Neural progenitor cell (in vitro differentiated cells): ENCODE measurements around the gene R3HCC1L.

Experiments
- EZH2 ChIP-seq: fragments of 200-600 bp; sonication (generic); IDR thresholded peaks from 2 replicates; pipeline ENCODE4 v1.6.1; 2017; ENCODE audit warnings: antibody characterized with exemption, mild to moderate bottlenecking, moderate library complexity
- EZH2phosphoT487 ChIP-seq: fragments of 200-600 bp; sonication (generic); IDR thresholded peaks from 2 replicates; pipeline ENCODE4 v1.6.1; 2017; ENCODE audit warnings: antibody characterized with exemption
- TF ChIP-seq, protein P1 (sequence below): fragments of 200-600 bp; sonication (generic); IDR thresholded peaks from 2 replicates; pipeline ENCODE4 v1.5.1; 2017; ENCODE audit warnings: antibody characterized with exemption, mild to moderate bottlenecking

DNA sequence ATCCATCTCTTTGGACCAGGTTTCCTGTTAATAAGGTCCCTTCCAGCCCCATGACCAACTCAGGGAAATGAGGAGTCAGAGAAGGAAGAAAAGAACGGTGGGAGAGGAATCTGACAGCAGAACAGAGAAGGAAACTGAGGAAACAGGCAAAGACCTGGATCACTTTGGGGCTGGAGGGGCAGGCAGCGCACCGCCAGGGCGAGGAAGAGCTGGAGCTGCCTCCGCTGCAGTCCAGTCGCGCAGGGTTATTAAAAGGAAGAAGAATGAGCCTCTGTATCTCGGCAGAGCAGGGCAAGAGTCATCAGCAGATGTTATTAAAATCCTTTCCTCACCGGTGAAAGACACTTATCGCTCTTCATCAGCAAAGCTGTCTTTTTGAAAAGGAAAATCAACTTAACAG lies 37.7 kb upstream of the R3HCC1L start:
- TF ChIP-seq, protein P1, sequence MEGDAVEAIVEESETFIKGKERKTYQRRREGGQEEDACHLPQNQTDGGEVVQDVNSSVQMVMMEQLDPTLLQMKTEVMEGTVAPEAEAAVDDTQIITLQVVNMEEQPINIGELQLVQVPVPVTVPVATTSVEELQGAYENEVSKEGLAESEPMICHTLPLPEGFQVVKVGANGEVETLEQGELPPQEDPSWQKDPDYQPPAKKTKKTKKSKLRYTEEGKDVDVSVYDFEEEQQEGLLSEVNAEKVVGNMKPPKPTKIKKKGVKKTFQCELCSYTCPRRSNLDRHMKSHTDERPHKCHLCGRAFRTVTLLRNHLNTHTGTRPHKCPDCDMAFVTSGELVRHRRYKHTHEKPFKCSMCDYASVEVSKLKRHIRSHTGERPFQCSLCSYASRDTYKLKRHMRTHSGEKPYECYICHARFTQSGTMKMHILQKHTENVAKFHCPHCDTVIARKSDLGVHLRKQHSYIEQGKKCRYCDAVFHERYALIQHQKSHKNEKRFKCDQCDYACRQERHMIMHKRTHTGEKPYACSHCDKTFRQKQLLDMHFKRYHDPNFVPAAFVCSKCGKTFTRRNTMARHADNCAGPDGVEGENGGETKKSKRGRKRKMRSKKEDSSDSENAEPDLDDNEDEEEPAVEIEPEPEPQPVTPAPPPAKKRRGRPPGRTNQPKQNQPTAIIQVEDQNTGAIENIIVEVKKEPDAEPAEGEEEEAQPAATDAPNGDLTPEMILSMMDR: no peak
- no peak for TF ChIP-seq EZH2
- no peak for TF ChIP-seq EZH2phosphoT487
